Lower leg skin (tissue), 3 donors: ENCODE measurements around the gene PRCP.

ENCODE experiments used
- POLR2A ChIP-seq, 2 donors: fragments of 450-650 bp; IDR thresholded peaks; one replicate each; pipeline ENCODE4 v1.6.1; 2016 to 2017; ENCODE audit warnings: antibody characterized with exemption in 2 of 2, mild to moderate bottlenecking in 1 of 2, moderate library complexity in 1 of 2
- TF ChIP-seq, protein P1 (sequence below), 3 donors: fragments of 450-650 bp; IDR thresholded peaks; one replicate each; pipeline ENCODE4 v1.5.1; 2016; ENCODE audit warnings: antibody characterized with exemption in 3 of 3, mild to moderate bottlenecking in 3 of 3, moderate library complexity in 2 of 3

DNA sequence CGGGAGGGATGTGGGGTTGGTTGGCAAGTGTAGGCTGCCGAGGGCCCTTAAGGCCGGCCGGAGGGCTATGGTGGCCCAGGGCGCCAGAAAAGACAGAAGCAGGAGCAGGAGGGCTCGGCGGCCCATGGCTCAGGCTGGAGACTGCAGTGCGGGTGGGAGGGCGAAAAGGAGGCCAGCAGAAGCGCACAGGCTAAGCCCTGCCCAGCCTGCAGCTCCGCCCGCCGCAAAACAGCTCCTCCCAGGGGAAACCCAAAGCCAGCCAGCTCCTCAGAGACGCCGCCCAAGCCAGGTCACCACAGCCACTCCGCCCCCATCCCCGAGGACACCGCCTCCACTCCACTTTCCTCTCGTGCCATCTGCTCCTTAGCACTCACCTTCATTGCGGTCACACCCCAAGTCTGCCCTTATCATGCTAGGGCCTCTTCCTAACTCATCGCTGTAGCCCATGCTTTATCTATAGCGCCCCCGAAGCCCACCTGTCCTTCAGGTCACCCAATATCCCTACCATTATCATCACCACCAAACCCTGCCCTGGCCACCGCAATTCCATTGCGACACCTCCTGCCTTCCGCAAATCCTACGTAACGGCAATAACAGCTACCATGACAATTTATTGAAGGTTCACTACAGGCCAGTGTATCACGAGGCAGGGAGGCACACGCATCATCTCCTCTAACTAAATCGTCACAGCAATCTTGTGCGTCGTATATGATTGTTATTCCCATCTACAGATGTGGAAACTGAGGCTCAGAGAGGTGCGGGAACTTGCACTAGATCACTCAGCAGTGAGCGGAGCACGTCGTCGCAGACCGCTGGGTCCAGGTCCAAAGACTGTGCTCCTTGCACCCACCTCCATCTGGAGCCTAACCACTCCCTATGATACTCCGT, at the start of gene PRCP:
- TF ChIP-seq, protein P1, sequence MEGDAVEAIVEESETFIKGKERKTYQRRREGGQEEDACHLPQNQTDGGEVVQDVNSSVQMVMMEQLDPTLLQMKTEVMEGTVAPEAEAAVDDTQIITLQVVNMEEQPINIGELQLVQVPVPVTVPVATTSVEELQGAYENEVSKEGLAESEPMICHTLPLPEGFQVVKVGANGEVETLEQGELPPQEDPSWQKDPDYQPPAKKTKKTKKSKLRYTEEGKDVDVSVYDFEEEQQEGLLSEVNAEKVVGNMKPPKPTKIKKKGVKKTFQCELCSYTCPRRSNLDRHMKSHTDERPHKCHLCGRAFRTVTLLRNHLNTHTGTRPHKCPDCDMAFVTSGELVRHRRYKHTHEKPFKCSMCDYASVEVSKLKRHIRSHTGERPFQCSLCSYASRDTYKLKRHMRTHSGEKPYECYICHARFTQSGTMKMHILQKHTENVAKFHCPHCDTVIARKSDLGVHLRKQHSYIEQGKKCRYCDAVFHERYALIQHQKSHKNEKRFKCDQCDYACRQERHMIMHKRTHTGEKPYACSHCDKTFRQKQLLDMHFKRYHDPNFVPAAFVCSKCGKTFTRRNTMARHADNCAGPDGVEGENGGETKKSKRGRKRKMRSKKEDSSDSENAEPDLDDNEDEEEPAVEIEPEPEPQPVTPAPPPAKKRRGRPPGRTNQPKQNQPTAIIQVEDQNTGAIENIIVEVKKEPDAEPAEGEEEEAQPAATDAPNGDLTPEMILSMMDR (IDR thresholded peaks at IDR 0.05): no peak
- TF ChIP-seq POLR2A (IDR thresholded peaks at IDR 0.05): peak in 1 of 2 donors; percentile 1
